SK-N-SH (cell line): Measurements from ENCODE around the gene VMAC.

ENCODE experiments used
- CHD2 ChIP-seq: fragments of 150-350 bp; IDR thresholded peaks from 2 replicates; pipeline ENCODE4 v1.6.1; 2018; ENCODE audit warnings: low read length; ENCODE audit not compliant: partially characterized antibody
- EP300 ChIP-seq, 2 experiments: IDR thresholded peaks; 2 replicates each; pipeline versions ENCODE4 v1.4.0 to v1.6.1; 2012; ENCODE audit warnings: borderline replicate concordance in 1 of 2, low read depth in 1 of 2, low read length in 1 of 2
- EZH2phosphoT487 ChIP-seq: fragments of 200-600 bp; sonication (generic); IDR thresholded peaks from 2 replicates; pipeline ENCODE4 v1.6.1; 2017; ENCODE audit warnings: low read depth, mixed run types, mild to moderate bottlenecking, antibody characterized with exemption, moderate library complexity, borderline replicate concordance
- FOXM1 ChIP-seq: IDR thresholded peaks from 2 replicates; pipeline ENCODE4 v1.4.0; 2012; ENCODE audit warnings: low read depth, mild to moderate bottlenecking
- JUND ChIP-seq: IDR thresholded peaks from 2 replicates; pipeline ENCODE4 v1.4.0; 2012
- MAX ChIP-seq: IDR thresholded peaks from 2 replicates; pipeline ENCODE4 v1.4.0; 2012; ENCODE audit warnings: low read depth
- POLR2AphosphoS5 ChIP-seq: IDR thresholded peaks from 2 replicates; pipeline ENCODE4 v1.6.1; 2012; ENCODE audit warnings: low read depth, low read length
- RAD21 ChIP-seq: IDR thresholded peaks from 2 replicates; pipeline ENCODE4 v1.6.1; 2012; ENCODE audit warnings: mild to moderate bottlenecking, low read length
- SMC3 ChIP-seq: IDR thresholded peaks from 2 replicates; pipeline ENCODE4 v1.6.1; 2012; ENCODE audit warnings: low read depth, low read length, improper control_type of control experiment
- TAF1 ChIP-seq: IDR thresholded peaks from 2 replicates; pipeline ENCODE4 v1.6.1; 2012; ENCODE audit warnings: low read depth, mild to moderate bottlenecking, low read length, moderate library complexity, borderline replicate concordance
- TF ChIP-seq, protein P1 (sequence below): fragments of 200-600 bp; sonication (generic); IDR thresholded peaks from 2 replicates; pipeline ENCODE4 v1.6.1; 2017; ENCODE audit warnings: antibody characterized with exemption, mild to moderate bottlenecking, moderate library complexity

GRCh38 chr19:5892772-5893275 lies 11.8 kb upstream of the VMAC start:
- TF ChIP-seq JUND: no peak
- no peak for TF ChIP-seq TAF1
- no peak for TF ChIP-seq CHD2
- no peak for TF ChIP-seq POLR2AphosphoS5
- TF ChIP-seq, protein P1, sequence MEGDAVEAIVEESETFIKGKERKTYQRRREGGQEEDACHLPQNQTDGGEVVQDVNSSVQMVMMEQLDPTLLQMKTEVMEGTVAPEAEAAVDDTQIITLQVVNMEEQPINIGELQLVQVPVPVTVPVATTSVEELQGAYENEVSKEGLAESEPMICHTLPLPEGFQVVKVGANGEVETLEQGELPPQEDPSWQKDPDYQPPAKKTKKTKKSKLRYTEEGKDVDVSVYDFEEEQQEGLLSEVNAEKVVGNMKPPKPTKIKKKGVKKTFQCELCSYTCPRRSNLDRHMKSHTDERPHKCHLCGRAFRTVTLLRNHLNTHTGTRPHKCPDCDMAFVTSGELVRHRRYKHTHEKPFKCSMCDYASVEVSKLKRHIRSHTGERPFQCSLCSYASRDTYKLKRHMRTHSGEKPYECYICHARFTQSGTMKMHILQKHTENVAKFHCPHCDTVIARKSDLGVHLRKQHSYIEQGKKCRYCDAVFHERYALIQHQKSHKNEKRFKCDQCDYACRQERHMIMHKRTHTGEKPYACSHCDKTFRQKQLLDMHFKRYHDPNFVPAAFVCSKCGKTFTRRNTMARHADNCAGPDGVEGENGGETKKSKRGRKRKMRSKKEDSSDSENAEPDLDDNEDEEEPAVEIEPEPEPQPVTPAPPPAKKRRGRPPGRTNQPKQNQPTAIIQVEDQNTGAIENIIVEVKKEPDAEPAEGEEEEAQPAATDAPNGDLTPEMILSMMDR: peak; percentile 4; the same call in 1 of the 2 replicates
- TF ChIP-seq EP300 (IDR thresholded peaks at IDR 0.05; ENCODE audit: borderline replicate concordance in 1 of 2, low read depth in 1 of 2, low read length in 1 of 2): no peak
- TF ChIP-seq RAD21: no peak
- no peak for TF ChIP-seq MAX
- no peak for TF ChIP-seq FOXM1
- no peak for TF ChIP-seq SMC3
- TF ChIP-seq EZH2phosphoT487: no peak
